MM.1S (cell line): ENCODE results near the gene CHST2.

Experiments
- EZH2 ChIP-seq: fragments of 300-600 bp; sonication (generic); optimal IDR thresholded peaks from 2 replicates; pipeline ENCODE3; 2017; ENCODE audit warnings: low read depth, mild to moderate bottlenecking, antibody characterized with exemption, low read length, mixed read lengths
- EZH2phosphoT487 ChIP-seq: fragments of 300-600 bp; sonication (generic); IDR thresholded peaks from 2 replicates; pipeline ENCODE4 v1.6.1; 2018; ENCODE audit warnings: antibody characterized with exemption, low read length
- TF ChIP-seq, protein P1 (sequence below): fragments of 300-600 bp; sonication (generic); IDR thresholded peaks from 2 replicates; pipeline ENCODE4 v1.5.1; 2016; ENCODE audit warnings: antibody characterized with exemption, low read length, mixed read lengths

DNA sequence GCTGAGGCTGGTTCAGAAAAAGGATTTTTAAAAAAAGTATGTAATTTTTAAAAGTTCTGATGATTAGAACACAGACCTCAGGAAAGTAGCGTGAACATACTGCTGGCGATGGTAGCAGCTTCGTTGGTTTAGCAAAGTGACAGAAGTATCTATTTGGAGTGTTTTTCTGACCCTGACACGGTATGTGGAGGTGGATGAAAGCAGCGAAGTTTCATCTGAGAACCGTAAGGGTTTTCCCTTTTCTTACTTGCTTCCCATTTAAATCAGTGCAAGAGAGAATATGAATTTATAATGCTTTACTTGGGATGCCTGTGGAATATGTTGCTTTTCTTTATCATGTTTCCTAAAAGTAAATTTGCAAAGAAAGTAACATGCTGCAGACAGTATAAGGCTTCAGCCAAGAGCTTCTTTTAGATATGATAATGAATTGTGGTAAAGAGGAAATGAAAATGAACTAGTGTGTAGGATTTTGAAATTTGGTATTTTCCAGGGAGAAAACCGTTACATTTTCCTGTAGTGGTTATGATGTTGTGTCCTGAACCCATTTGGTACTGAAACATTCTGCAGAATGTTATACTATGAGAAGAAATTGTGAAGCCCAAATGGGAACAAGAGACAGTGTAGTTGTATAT lies 3.9 kb downstream of the CHST2 start:
- TF ChIP-seq, protein P1, sequence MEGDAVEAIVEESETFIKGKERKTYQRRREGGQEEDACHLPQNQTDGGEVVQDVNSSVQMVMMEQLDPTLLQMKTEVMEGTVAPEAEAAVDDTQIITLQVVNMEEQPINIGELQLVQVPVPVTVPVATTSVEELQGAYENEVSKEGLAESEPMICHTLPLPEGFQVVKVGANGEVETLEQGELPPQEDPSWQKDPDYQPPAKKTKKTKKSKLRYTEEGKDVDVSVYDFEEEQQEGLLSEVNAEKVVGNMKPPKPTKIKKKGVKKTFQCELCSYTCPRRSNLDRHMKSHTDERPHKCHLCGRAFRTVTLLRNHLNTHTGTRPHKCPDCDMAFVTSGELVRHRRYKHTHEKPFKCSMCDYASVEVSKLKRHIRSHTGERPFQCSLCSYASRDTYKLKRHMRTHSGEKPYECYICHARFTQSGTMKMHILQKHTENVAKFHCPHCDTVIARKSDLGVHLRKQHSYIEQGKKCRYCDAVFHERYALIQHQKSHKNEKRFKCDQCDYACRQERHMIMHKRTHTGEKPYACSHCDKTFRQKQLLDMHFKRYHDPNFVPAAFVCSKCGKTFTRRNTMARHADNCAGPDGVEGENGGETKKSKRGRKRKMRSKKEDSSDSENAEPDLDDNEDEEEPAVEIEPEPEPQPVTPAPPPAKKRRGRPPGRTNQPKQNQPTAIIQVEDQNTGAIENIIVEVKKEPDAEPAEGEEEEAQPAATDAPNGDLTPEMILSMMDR: no peak
- TF ChIP-seq EZH2phosphoT487 (no peak), EZH2 (no peak)
